Pancreas (tissue), 10 donors: ENCODE data around the gene HSD17B14. TPM values are rescaled to one million over a fixed set of nuclear protein-coding genes. Genes with fewer than 3 reads are reported as not detected.
A peak's percentile ranks its signal among the peaks of the same experiment; 100 is the strongest.

ENCODE experiments used
- ATAC-seq, 4 donors: fragments of 200-7000 bp; cut with Tn5 transposase; one replicate each; pipeline versions ENCODE4 v1.8.0 to v1.9.1; 2020; ENCODE audit warnings: mild to moderate bottlenecking in 4 of 4, moderate library complexity in 4 of 4
- DNase-seq, 6 donors: peaks; one replicate each; pipeline ENCODE4 v3.0.0-alpha.2; 2020
- FAIRE-seq: peaks from 2 replicates; lab custom pipeline; 2012; peaks lifted over from hg19 to GRCh38; lab: Jason Lieb, UNC
- H3K27ac ChIP-seq, 4 donors: fragments of 200-600 bp; sonication (generic); 1 replicate in 3 of 4; 2 replicates in 1 of 4; pipeline versions ENCODE4 v1.5.0 to v1.8.0; 2020
- H3K27me3 ChIP-seq, 4 donors: fragments of 200-600 bp; one replicate each; pipeline ENCODE4 v1.8.0; 2021
- H3K36me3 ChIP-seq, 3 donors: fragments of 200-600 bp; sonication (generic) in 1 of 3; one replicate each; pipeline versions ENCODE4 v1.5.0 to v1.8.0; 2020 to 2021
- H3K4me1 ChIP-seq, 3 donors: fragments of 200-600 bp; one replicate each; pipeline ENCODE4 v1.8.0; 2021
- H3K4me3 ChIP-seq, 4 donors: fragments of 200-600 bp; sonication (generic) in 2 of 4; one replicate each; pipeline versions ENCODE4 v1.5.0 to v1.8.0; 2020 to 2021
- H3K9me3 ChIP-seq, 4 donors: fragments of 200-600 bp; one replicate each; pipeline ENCODE4 v1.8.0; 2021
- WGBS, 2 donors: extraction: QIAGEN DNeasy Blood & Tissue Kit; methylation state at CpG; one replicate each; pipeline ENCODE4 v1.1.7; 2013; 5-methylcytosine and 5-hydroxymethylcytosine counted together
- intact Hi-C, 3 donors: fragments of 100-400 bp; cut with DNase I; formaldehyde crosslinking; loops; one replicate each; pipeline versions ENCODE4 v1.11.1 to v1.14.2; 2022
- polyA plus RNA-seq, 2 donors: library from polyadenylated mRNA; stranded (reverse); fragments of 200-250 nt; gene quantifications; one replicate each; pipeline ENCODE4 v1.2.3, GENCODE V29; 2013
- total RNA-seq, 6 donors: library from RNA; stranded (reverse); fragmentation: NEBNext Ultra II Directional in 4 of 6; extraction: Animal tissue kit (Norgen Biotek cat#: 25700) in 4 of 6; gene quantifications; one replicate each; pipeline versions ENCODE4 v1.2.1 to v1.2.4, GENCODE V29; 2021 to 2023
- TF ChIP-seq, protein P1 (sequence below), 4 donors: fragments of 200-600 bp; sonication (generic) in 3 of 4; IDR thresholded peaks; one replicate each; pipeline versions ENCODE4 v1.5.0 to v1.8.0; 2021; ENCODE audit warnings: antibody characterized with exemption in 4 of 4
- donor health status: healthy with polysubstance abuse.
- donor health status: DM: no; HTN: no; CAD: no; lungs with moderate emphysema.
- donor health status: DM: no; HTN: no; CAD: no.
- donor health status: control.
- donor health status: control.
- donor health status: Bipolar disorder and iron deficiency.
- donor health status: DM: yes; HTN: yes; CAD: no.
- donor health status: DM: no; HTN: no; CAD: no.
- donor health status: DM: no; HTN: no; CAD: no.
- donor health status: DM: yes; HTN: yes; CAD: no.

HSD17B14 gene
- total and polyA plus RNA-seq, 8 donors: 0.69 to 25.4 (median 2.8) TPM

- DNase-seq (no peak), ATAC-seq (no peak), FAIRE-seq (no peak)
- TF ChIP-seq, protein P1, sequence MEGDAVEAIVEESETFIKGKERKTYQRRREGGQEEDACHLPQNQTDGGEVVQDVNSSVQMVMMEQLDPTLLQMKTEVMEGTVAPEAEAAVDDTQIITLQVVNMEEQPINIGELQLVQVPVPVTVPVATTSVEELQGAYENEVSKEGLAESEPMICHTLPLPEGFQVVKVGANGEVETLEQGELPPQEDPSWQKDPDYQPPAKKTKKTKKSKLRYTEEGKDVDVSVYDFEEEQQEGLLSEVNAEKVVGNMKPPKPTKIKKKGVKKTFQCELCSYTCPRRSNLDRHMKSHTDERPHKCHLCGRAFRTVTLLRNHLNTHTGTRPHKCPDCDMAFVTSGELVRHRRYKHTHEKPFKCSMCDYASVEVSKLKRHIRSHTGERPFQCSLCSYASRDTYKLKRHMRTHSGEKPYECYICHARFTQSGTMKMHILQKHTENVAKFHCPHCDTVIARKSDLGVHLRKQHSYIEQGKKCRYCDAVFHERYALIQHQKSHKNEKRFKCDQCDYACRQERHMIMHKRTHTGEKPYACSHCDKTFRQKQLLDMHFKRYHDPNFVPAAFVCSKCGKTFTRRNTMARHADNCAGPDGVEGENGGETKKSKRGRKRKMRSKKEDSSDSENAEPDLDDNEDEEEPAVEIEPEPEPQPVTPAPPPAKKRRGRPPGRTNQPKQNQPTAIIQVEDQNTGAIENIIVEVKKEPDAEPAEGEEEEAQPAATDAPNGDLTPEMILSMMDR (IDR thresholded peaks at IDR 0.05): no peak
- peaks cover 14 to 20% (median 16%) of the 10 kb centered on the region in 3 donors for H3K4me1 ChIP-seq
- no peak overlapping the region for H3K27ac ChIP-seq
- intact Hi-C loops: no loop called here
- no peaks in the 10 kb centered on the region for H3K36me3 ChIP-seq
- H3K4me3 ChIP-seq: no peak overlapping the region
- no peaks in the 10 kb centered on the region for H3K9me3 ChIP-seq
- 75 to 76% methylated on average over 5 of the region's 5 CpGs for WGBS, 2 donors
- H3K27me3 ChIP-seq: no peaks in the 10 kb centered on the region
These were observed 14.7 kb downstream of the HSD17B14 start for GRCh38 chr19:48821633-48822032.

GRCh38 chr19:48819366-48819816, 16.9 kb downstream of the HSD17B14 start:
- intact Hi-C loops: no loop called here
- peak; percentile 76 to 85 (median 83) for ATAC-seq
- H3K27ac ChIP-seq: peak overlapping the region; percentile 64 to 89 (median 75)
- H3K27me3 ChIP-seq: no peaks in the 10 kb centered on the region
- peak; percentile 82 to 97 (median 96) for DNase-seq
- no peak overlapping the region for H3K4me3 ChIP-seq
- H3K36me3 ChIP-seq: no peaks in the 10 kb centered on the region
- H3K4me1 ChIP-seq: peaks cover 28 to 30% (median 28%) of the 10 kb centered on the region in 3 donors
- H3K9me3 ChIP-seq: no peaks in the 10 kb centered on the region
- TF ChIP-seq, protein P1 (IDR thresholded peaks at IDR 0.05): no peak
- WGBS, 2 donors: 10% methylated on average over 4 of the region's 4 CpGs
- no peak for FAIRE-seq

DNA sequence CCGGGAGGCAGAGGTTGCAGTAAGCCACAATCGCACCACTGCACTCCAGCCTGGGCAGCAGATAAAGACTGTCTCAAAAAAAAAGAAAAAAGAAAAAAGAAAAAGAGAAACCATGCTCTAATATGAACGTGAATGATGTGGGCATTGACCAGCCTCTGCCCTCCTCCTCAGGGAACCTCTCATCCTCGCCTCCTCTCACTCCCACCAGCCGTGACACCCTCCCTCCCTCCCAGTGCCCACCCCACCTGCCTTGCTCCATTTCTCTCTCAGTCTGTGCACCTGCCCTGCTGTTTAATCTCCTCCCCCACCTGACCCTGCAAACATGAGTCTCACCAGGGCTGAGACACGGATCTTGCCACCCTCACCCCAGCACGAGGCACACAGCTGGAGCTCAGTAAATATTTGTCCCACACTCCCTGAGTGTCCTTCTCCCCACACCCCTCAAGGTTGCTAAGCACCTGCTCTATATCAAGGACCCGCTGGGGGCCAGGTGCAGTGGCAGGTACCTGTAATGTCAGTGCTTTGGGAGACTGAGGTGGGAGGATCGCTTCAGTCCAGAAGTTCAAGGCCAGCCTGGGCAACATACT, 18.0 kb downstream of the HSD17B14 start:
- TF ChIP-seq, protein P1 (IDR thresholded peaks at IDR 0.05): no peak
- DNase-seq: peak in 5 of 6 donors; percentile 79 to 93 (median 88)
- intact Hi-C loops: no loop called here
- Histone ChIP-seq H3K27me3 (no peaks in the 10 kb centered on the region), H3K9me3 (no peaks in the 10 kb centered on the region), H3K4me1 (peaks cover 28 to 30% (median 28%) of the 10 kb centered on the region in 3 donors), H3K4me3 (no peak overlapping the region), H3K27ac (peak overlapping the region; percentile 64 to 89 (median 75)), H3K36me3 (no peaks in the 10 kb centered on the region)
- no peak for FAIRE-seq
- ATAC-seq: peak; percentile 73 to 82 (median 74)
- WGBS, 2 donors: 26 to 30% methylated on average over 9 of the region's 9 CpGs

DNA sequence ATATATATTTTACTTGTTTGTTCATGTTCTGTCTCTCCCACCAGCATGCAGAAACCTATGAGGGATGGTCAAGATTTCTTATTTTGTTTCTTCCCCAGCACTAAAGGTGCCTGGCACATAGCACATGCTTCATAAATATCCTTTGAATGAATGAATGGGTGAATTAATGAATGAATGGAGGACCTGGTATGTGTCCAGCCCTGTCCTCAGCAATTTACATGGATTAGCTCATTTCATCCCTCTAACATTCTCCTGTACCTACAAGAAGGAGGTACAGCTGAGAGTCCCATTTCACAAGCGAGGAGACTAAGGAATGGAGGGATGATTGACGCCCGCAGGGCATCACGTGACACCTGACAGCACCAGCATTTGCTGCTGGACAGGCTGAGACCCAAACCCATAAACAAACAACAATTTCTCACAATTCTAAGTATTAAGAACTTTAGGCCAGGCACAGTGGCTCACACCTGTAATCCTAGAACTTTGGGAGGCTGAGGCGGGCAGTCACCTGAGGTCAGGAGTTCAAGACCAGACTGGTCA, 18.6 kb downstream of the HSD17B14 start:
- Histone ChIP-seq H3K36me3 (no peaks in the 10 kb centered on the region), H3K4me3 (no peak overlapping the region), H3K9me3 (no peaks in the 10 kb centered on the region), H3K27ac (peak overlapping the region; percentile 64 to 89 (median 75)), H3K27me3 (no peaks in the 10 kb centered on the region), H3K4me1 (peaks cover 28 to 37% (median 28%) of the 10 kb centered on the region in 3 donors)
- intact Hi-C loops: no loop called here
- no peak for ATAC-seq
- no peak for FAIRE-seq
- no peak for DNase-seq
- TF ChIP-seq, protein P1 (IDR thresholded peaks at IDR 0.05): no peak
- 63 to 79% methylated on average over 5 of the region's 5 CpGs for WGBS, 2 donors
